H1 (cell line): Measurements from ENCODE around the gene PNMA8B. TPM values are rescaled to one million over a fixed set of nuclear protein-coding genes. Genes with fewer than 3 reads are reported as not detected.

Experiments
- ATF3 ChIP-seq: IDR thresholded peaks from 2 replicates; pipeline ENCODE4 v1.6.1; 2011; ENCODE audit warnings: low read depth, mild to moderate bottlenecking, low read length; ENCODE audit not compliant: insufficient read depth
- BRCA1 ChIP-seq: IDR thresholded peaks from 2 replicates; pipeline ENCODE4 v1.6.1; 2012; ENCODE audit warnings: low read depth, low read length, improper control_type of control experiment
- CHD7 ChIP-seq: fragments of 300-600 bp; sonication (generic); IDR thresholded peaks from 2 replicates; pipeline ENCODE4 v1.7.1; 2012; ENCODE audit warnings: low read length, moderate library complexity, mild to moderate bottlenecking, inconsistent platforms; ENCODE audit not compliant: insufficient replicate concordance
- GABPA ChIP-seq: IDR thresholded peaks from 2 replicates; pipeline ENCODE4 v1.6.1; 2011; ENCODE audit warnings: mild to moderate bottlenecking, low read length, moderate library complexity, borderline replicate concordance; ENCODE audit not compliant: insufficient read depth
- JUND ChIP-seq: IDR thresholded peaks from 2 replicates; pipeline ENCODE4 v1.6.1; 2011; ENCODE audit warnings: mild to moderate bottlenecking, improper control_type of control experiment, low read length
- POLR2A ChIP-seq, 2 experiments: IDR thresholded peaks; 1 replicate in 1 of 2; 2 replicates in 1 of 2; pipeline ENCODE4 v1.6.1; 2011; ENCODE audit warnings: low read depth in 2 of 2, low read length in 2 of 2, mild to moderate bottlenecking in 2 of 2; ENCODE audit errors: control extremely low read depth in 1 of 2
- RAD21 ChIP-seq, 2 experiments: IDR thresholded peaks in 1 of 2; conservative IDR thresholded peaks in 1 of 2; 2 replicates each; pipeline ENCODE4 v1.6.1; 2011; ENCODE audit warnings: low read depth in 2 of 2, low read length in 2 of 2, improper control_type of control experiment in 1 of 2, inconsistent platforms in 1 of 2, mild to moderate bottlenecking in 1 of 2, moderate library complexity in 1 of 2
- SP4 ChIP-seq: IDR thresholded peaks from 2 replicates; pipeline ENCODE4 v1.6.1; 2012; ENCODE audit warnings: low read length, inconsistent platforms
- SUZ12 ChIP-seq: fragments of 200-600 bp; sonication (generic); IDR thresholded peaks from 2 replicates; pipeline ENCODE4 v1.6.1; 2012; ENCODE audit warnings: mild to moderate bottlenecking, inconsistent platforms, low read length, moderate library complexity, mixed read lengths
- TCF12 ChIP-seq: IDR thresholded peaks from 2 replicates; pipeline ENCODE4 v1.6.1; 2011; ENCODE audit warnings: low read depth, mild to moderate bottlenecking, low read length
- TEAD4 ChIP-seq: IDR thresholded peaks from 2 replicates; pipeline ENCODE4 v1.6.1; 2012; ENCODE audit warnings: low read depth, low read length, inconsistent platforms, mixed read lengths
- polyA plus RNA-seq, 7 experiments: library from polyadenylated mRNA; depleted of rRNA in 3 of 7; stranded (reverse) in 5 of 7; unstranded in 2 of 7; fragments of >200 nt in 5 of 7; fragments of 200-250 nt in 2 of 7; gene quantifications; 1 replicate in 5 of 7; 2 replicates in 1 of 7; 4 replicates in 1 of 7; pipeline versions ENCODE4 v1.2.1 to v1.2.3, GENCODE V29; 2011 to 2013; ENCODE audit warnings: missing spikeins in 2 of 7, mixed read lengths in 2 of 7
- total RNA-seq: library from RNA; stranded (reverse); fragmentation: NEBNext Ultra II Directional; extraction: Animal tissue kit (Norgen Biotek cat#: 25700); gene quantifications from 2 replicates; pipeline ENCODE4 v1.2.1, GENCODE V29; 2021

PNMA8B gene
- total and polyA plus RNA-seq, 2 of the 8 experiments (the other 6 are each of a cell fraction or from before 2014, with no cell fraction given) = 0.48 to 1.4 TPM

DNA sequence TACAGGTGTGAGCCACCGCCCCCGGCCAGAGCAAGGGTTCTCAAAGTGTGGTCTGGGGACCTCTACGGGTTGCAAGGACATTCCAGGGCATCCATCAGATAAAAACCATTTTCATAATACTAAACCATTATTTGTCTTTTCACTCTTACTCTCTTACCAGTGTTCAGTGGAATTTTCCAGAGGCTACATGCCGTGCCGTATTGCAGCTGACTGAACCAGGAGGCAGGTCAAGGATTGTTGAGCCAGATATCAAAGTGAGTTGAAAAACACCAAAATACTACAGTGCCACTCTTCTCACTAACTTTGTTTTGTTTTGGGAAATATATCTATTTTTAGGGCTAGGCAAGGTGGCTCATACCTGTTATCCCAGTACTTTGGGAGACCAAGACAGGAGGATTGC, 7.2 kb upstream of the PNMA8B start (continued):
- no peak for TF ChIP-seq CHD7
- no peak for TF ChIP-seq RAD21 (IDR thresholded peaks at IDR 0.05 in 1 of 2, conservative IDR thresholded peaks at IDR 0.05 in 1 of 2; ENCODE audit: low read depth in 2 of 2, low read length in 2 of 2)
- no peak for TF ChIP-seq JUND
- no peak for TF ChIP-seq GABPA
- no peak for TF ChIP-seq POLR2A (IDR thresholded peaks at IDR 0.05; ENCODE audit: control extremely low read depth in 1 of 2, low read depth in 2 of 2, low read length in 2 of 2)
- no peak for TF ChIP-seq TEAD4
- TF ChIP-seq ATF3 = no peak
- TF ChIP-seq SP4 = no peak
- no peak for TF ChIP-seq BRCA1
- no peak for TF ChIP-seq TCF12
- TF ChIP-seq SUZ12 = no peak
